Epithelial cell of proximal tubule (primary cell): ENCODE measurements around the gene TCF7L2. TPM values are rescaled to one million over a fixed set of nuclear protein-coding genes. Genes with fewer than 3 reads are reported as not detected.

ENCODE experiments used
- DNase-seq: peaks from one replicate; pipeline ENCODE4 v3.0.0-alpha.2; 2011; ENCODE audit warnings: low read depth
- H3K4me3 ChIP-seq: 2 replicates; pipeline ENCODE4 v1.5.1; 2011; ENCODE audit warnings: low read depth, mild to moderate bottlenecking, low read length
- CTCF ChIP-seq: conservative IDR thresholded peaks from 2 replicates; pipeline ENCODE4 v1.5.1; 2012; ENCODE audit warnings: low read depth, mild to moderate bottlenecking, low read length
- total RNA-seq: library from RNA; depleted of rRNA; stranded (reverse); fragments of >200 nt; gene quantifications from 2 replicates; pipeline ENCODE4 v1.2.3, GENCODE V29; 2015

Gene TCF7L2
- total RNA-seq, 1 donor from 2014 or later = 5.4 TPM

DNA sequence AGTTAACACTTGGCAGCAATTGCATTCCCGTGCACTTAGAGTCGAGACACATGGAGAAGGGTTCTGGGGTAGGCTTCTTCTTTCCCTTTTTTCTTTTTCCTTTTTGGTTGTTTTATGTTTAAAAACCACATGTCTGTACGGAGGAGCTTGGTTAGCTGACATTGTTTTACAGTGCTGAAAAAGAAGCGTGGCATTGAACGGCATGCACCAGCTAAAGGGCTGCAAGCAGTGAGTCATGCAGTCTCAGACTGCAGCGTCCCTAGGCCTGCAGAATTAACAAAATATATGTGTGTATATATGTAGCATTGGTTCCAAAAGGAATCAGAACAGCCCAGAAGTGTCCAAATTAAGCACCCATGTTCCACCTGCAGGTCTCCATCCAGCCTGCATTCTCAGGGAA lies 211.0 kb downstream of the TCF7L2 start:
- no peak for DNase-seq
- no peak for TF ChIP-seq CTCF
- H3K4me3 ChIP-seq = no peak overlapping the region

DNA sequence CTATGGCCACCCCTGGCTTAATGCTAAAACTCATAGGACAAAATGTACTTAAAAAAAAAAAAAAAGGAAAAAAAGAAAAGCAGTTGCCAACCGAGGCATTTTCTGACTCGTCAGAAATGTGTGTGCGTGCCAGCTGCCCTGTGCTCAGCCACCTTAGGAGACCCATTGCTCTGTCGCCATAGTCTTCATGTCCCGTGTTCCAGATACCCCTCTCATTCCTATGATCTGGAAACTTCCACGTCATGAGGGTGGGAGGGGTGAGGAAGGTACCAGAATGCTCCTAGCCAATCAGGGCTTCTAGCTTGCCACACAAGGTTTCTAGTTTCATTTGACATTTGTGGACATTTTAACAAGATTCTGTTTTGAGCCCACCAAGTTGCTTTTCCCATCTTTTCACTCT lies 212.9 kb downstream of the TCF7L2 start:
- TF ChIP-seq CTCF = no peak
- no peak for DNase-seq
- H3K4me3 ChIP-seq = no peak overlapping the region

DNA sequence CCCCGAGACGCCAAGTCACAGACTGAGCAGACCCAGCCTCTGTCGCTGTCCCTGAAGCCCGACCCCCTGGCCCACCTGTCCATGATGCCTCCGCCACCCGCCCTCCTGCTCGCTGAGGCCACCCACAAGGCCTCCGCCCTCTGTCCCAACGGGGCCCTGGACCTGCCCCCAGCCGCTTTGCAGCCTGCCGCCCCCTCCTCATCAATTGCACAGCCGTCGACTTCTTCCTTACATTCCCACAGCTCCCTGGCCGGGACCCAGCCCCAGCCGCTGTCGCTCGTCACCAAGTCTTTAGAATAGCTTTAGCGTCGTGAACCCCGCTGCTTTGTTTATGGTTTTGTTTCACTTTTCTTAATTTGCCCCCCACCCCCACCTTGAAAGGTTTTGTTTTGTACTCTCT lies 215.6 kb downstream of the TCF7L2 start:
- no peak for DNase-seq
- no peak for TF ChIP-seq CTCF
- H3K4me3 ChIP-seq = no peak overlapping the region

GRCh38 chr10:113167702-113168101 lies 217.7 kb downstream of the TCF7L2 start:
- TF ChIP-seq CTCF = no peak
- no peak for DNase-seq
- H3K4me3 ChIP-seq = no peak overlapping the region

DNA sequence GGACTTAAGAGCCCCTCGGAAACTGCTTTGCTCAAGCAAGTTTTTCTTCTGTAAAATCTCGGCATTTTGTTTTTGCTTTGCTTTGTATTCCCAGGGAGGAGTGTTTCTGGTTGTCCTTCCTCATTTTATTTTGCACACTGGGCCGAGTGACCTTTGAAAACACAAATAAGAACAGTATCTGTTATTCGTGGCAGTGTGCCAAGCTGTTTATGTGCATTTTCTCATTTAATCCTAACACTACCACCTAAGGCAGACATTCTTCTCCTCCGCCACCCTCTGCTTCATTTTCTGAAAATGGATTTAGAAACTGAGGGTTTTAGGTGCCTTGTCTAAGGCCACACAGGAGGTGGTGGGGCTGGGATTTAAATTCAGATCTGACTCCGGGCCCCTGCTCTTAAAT lies 218.5 kb downstream of the TCF7L2 start:
- TF ChIP-seq CTCF = no peak
- no peak for DNase-seq
- no peak overlapping the region for H3K4me3 ChIP-seq

GRCh38 chr10:113169111-113169510 lies 219.1 kb downstream of the TCF7L2 start:
- no peak for TF ChIP-seq CTCF
- DNase-seq = no peak
- no peak overlapping the region for H3K4me3 ChIP-seq

GRCh38 chr10:113169853-113170460 lies 219.9 kb downstream of the TCF7L2 start:
- DNase-seq = no peak
- no peak for TF ChIP-seq CTCF
- H3K4me3 ChIP-seq = no peak overlapping the region
